CD4-positive, alpha-beta T cell treated with Interleukin-4 for 4 hours (primary cell): ENCODE measurements around the gene SOWAHD.
"Not testable (repeated sequence)": the region's sequence is repeated elsewhere in the genome, so short reads cannot be mapped to it uniquely, and the experiment has no call there.

ENCODE experiments used
- DNase-seq: peaks from one replicate; pipeline ENCODE4 v3.0.0-alpha.2; 2020

The SOWAHD gene

GRCh38 chrX:119759248-119759766 is 919 bp downstream of the SOWAHD start:
- no peak for DNase-seq

- DNase-seq: no peak
These were observed 1.9 kb downstream of the SOWAHD start for GRCh38 chrX:119760026-119760877.

GRCh38 chrX:119762718-119763117 is 4.3 kb downstream of the SOWAHD start:
- DNase-seq: no peak

DNA sequence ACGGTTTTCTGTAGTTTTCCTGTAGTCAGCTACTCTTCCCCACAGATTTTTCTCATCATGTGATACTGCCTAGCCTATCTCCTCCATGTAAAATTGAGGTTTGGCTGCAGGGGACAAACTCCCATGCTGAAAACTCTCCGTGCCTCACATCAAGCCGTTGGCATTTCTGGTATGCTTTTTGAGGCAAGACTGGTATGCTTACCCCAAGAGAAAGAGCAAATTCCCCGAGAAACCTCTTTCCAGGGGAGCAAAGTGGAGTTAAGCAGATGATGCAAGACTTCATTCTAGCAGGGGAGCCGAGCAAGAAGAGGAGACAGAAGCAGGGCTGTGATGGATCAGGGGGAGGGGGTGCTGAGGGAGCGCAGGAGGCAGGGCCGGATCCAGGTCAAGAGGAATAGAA is 4.8 kb downstream of the SOWAHD start:
- DNase-seq: no peak

GRCh38 chrX:119763836-119764387 is 5.5 kb downstream of the SOWAHD start:
- no peak for DNase-seq

DNA sequence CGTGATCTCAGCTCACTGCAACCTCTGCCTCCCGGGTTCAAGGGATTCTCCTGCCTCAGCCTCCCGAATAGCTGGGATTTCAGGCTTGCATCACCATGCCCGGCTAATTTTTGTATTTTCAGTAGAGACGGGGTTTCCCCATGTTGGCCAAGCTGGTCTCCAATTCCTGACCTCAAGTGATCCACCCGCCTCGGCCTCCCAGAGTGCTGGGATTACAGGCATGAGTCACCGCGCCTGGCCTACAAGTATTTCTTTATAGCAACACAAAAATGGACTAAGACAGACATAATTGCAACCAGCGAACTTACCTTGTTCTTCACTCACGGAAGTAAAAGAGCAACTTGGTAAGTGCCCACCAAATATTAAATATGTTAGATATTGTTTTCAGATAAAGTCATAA is 10.0 kb downstream of the SOWAHD start:
- DNase-seq: not testable (repeated sequence)

DNA sequence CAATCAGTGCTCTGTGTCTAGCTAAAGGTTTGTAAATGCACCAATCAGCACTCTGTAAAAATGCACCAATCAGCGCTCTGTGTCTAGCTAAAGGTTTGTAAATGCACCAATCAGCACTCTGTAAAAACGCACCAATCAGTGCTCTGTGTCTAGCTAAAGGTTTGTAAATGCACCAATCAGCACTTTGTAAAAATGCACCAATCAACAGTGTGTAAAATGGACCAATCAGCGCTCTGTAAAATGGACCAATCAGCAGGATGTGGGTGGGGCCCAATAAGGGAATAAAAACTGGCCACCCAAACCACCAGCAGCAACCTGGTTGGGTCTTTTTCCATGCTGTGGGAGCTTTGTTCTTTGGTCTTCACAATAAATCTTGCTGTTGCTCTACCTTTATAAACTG is 11.0 kb downstream of the SOWAHD start:
- not testable (repeated sequence) for DNase-seq

DNA sequence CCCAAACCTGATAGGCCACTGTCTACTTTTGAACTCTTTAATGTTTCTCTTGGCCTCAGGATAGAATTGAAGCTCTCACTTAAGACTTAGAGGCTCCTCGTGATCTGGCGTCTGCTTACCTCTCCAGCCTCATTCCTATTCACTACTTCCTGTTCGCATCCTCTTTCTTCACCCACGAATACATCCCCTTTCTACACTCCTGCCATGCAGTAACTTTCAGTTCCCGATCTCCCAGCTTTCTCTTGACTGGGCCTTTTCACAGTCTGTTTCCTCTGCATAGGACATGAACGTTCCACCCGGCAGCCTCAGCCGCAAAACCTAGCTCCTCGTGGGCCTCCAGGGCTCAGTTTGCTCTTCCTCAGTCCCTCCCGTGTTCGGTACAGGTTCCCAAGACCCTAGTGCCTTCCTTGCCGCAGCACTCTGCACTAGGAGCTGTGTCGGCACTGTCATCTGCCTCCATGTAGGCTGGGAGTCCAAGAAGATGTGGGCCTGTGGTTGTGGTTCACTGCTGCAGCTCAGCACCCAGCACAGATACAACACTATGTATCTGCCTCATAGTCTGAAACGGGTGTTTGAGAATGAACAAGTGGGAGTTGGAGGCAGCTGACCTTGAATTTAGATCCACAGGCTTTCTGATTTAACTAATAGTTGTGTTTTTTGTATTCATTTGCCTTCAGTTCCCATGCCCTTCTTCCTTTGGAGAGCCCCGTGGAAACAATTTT is 17.3 kb downstream of the SOWAHD start:
- no peak for DNase-seq

DNA sequence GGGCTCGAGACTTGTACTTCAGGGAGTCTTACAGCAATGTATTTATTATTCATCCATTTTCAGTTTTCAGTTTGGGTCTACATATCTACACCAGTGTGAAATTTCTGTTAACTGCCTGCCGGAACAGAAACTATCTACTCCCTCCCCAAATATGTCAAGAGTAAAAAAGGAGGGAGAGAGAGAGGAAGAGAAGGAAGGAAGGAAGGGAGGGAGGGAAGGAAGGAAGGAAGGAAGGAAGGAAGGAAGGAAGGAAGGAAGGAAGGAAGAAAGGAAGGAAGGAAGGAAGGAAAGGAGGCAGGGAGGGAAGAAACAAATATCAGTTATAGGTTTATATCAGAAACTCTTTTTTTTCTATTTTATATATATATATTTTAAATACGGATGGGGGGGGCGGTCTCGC is 20.4 kb downstream of the SOWAHD start:
- no peak for DNase-seq

GRCh38 chrX:119783026-119783425 is 24.6 kb downstream of the SOWAHD start:
- DNase-seq: no peak

- DNase-seq: peak; percentile 32
These were observed 26.5 kb downstream of the SOWAHD start for GRCh38 chrX:119784747-119785446.

DNA sequence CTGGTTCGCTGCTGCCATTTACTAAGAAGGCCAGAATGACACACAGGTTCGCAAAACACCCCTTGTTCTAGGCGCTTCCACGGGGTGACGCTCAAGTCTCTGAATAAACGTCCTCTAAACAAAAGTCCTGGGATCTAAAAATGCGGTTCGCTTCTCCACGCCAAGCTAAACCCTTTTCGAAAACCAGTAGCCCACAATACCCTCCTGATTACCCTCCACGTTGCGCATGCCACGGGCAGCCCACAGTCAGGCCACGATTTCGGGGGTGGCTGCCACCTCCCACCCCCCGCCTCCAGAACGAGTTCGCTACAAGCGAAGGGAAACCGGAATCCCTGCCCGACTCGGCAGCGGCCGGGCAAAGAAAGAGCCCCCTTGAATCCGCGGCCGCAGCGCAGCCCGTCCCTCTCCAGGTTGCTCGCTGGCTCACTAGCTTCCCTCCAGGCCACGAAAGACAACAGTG is 32.6 kb downstream of the SOWAHD start:
- DNase-seq: peak; percentile 59

DNA sequence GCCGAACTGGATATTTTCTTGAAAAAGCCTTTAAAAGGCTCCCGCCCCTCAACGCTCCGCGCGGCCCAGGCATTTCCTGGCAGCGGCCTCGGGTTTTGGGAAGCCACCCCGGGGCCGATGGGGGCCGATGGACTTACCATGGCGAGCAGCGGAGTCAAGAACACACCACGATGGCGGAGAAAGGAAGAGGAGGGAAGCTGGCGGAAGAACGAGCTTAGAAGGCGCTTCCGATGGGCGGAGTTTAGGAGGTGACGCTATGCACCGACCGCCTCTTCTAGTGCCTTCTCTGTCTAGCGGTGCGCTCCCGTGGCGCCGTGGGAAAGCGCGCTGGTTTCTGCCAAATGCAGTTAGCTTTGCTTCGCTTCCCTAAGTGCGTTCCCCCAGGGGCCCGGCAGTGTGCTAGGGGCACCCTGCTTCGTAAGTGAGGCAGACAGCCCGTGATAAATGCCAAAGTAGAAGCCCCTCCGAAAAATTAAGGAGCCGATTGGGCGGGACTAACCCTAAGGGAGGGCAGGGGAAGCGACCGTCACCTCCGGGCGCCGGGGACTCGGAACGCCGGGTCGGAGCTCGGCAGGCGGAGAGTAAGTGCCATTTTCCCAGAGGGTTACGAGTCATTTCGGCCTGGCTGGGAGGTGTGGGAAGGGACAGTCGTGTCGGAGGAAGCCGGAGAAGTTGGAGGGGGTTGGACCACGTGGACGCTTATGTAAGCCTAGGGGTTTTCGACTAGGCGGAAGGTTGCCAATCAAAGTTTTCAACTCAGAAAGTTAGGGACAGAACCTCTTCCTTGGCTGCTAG is 33.2 kb downstream of the SOWAHD start, which contains the start of gene RPL39:
RPL39 (minus strand) TSS at position 194 of the 795 bp plus-strand sequence; CDS start at position 140, 54 bp downstream.
- DNase-seq: peak; percentile 81

- DNase-seq: no peak
These were observed 43.1 kb downstream of the SOWAHD start for GRCh38 chrX:119801253-119802221.

DNA sequence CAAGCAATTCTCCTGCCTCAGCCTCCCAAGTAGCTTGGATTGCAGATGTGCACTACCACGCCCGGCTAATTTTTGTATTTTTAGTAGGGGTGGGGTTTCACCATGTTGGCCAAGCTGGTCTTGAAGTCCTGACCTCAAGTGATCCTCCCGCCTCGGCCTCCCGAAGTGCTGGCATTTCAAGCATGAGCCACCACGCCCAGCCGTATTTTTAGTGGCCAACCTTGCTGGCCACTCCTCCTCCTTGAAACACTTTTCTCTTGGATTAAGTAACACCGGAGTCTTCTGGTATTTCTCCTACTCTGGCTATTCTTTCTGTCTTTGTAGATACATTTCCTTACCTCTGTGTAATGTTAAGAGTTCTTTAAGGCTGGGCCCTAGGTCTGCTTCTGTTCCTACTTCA is 44.2 kb downstream of the SOWAHD start:
- no peak for DNase-seq

DNA sequence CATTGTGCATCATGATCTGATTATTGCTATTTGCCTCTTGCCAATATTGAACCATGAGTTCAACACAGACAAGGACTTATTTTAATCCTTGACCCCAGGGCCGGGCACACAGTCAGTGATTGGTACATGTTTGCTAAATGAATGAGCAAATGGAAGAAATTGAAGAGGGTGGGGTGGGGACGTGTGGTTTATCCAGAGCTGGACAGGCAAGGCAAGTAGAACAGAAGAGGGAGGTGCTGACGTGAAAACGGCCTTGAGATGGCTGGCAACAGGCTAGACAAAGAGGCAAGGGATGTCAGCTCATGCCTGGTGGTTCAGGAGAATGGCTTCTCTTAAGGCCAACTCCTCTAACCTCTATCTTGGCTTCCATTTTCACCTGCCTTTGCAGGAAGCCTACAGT is 50.1 kb downstream of the SOWAHD start:
- not testable (repeated sequence) for DNase-seq

- DNase-seq: no peak
These were observed 50.8 kb downstream of the SOWAHD start for GRCh38 chrX:119809185-119809666.
